GM19452 (cell line): ENCODE results near the gene BCL11B.
"Not testable (repeated sequence)": the region's sequence is repeated elsewhere in the genome, so short reads cannot be mapped to it uniquely, and the experiment has no call there.

Source experiments
- ATAC-seq: cut with Tn5 transposase; IDR thresholded peaks from one replicate; pipeline ENCODE4 v1.9.1; 2021; ENCODE audit not compliant: unreplicated experiment

BCL11B gene

DNA sequence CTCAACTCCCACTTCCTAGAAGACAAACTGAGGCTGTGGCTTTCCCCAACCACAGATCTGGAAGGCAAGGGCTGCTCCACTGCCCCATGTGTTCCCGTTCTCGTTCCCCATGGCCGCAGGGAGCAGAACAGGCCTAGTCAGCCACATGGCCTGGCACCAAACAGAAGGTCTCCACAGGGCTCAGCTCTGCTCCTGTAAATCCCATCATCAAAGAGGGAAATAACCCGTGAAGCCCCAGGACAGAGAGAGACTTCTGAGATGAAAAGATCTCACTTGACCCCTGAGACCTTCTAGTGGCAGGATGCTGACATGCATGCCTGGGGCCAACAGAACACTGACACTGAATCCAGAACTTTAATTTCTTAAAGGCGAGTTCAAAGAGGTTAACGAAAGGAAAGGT lies 68.9 kb downstream of the BCL11B start:
- ATAC-seq: no peak

DNA sequence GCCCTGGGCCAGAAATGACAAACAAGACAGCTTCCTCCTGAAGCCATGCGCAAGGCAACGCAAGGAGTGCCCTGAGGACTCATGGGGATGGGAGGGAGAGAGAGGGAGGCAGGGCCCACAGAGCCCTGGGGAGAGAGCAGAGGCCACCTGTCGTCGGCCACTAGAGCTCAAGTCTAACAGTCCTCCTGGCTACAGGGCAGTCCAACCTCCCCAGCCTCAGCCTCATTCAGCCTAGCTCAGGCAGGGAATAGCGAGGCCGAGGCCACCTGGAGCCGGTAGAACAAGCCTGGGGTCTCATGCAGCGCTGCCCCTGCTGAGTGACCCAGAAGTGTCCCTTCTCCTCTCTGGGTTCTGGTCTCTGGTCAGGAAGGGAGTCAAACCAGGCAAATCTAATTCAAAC lies 69.5 kb downstream of the BCL11B start:
- no peak for ATAC-seq

DNA sequence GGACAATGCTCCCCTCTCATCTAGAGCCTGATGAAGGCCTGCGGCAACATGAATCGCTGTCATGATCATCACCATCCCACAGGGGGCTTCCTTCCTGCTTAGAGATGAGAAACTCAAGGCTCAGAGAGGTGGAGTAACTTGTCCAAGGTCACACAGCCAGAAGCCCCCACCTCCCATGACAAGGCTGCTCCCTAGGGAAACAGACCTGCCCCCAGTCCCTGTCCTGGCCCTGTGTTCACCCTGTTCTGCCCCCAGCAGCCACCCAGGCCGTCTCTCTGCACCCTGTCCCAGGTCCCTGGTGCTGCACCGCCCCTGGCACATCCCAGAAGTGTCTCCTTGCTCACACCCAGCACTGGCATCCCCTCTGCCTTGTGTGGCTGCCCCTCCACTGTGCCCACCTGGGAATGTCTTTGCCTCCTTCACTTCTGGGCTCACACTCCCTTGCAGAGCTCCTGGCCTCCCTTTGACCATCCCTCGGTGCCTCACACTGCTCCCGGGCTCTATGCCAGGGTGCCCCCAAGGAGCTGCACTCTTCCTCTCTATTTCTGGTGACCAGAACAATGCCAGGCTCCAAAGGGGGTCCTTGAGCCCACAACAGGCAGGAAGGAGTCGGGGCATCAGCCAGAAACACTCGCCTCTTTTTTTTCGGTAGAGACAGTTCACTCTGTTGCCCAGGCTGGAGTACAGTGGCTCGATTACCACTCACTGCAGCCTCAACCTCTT lies 70.5 kb downstream of the BCL11B start:
- no peak for ATAC-seq

DNA sequence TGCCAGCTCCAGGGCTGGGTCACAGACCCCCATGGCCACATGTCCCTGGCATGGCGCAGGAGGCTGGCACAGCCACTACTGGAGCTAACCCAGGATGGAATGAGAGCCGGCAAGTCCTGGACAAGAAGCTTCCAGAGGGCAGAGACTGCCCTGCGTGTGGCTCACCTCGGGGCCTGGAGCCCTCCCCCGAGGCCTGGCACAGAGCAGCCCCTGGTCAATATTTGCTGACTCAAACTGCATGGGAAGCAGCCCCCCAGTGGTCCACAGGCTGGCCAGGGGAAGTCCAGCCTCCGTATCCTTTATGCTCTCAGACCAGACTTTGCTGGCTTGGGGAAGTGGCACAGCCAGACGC lies 71.4 kb downstream of the BCL11B start:
- ATAC-seq: no peak

DNA sequence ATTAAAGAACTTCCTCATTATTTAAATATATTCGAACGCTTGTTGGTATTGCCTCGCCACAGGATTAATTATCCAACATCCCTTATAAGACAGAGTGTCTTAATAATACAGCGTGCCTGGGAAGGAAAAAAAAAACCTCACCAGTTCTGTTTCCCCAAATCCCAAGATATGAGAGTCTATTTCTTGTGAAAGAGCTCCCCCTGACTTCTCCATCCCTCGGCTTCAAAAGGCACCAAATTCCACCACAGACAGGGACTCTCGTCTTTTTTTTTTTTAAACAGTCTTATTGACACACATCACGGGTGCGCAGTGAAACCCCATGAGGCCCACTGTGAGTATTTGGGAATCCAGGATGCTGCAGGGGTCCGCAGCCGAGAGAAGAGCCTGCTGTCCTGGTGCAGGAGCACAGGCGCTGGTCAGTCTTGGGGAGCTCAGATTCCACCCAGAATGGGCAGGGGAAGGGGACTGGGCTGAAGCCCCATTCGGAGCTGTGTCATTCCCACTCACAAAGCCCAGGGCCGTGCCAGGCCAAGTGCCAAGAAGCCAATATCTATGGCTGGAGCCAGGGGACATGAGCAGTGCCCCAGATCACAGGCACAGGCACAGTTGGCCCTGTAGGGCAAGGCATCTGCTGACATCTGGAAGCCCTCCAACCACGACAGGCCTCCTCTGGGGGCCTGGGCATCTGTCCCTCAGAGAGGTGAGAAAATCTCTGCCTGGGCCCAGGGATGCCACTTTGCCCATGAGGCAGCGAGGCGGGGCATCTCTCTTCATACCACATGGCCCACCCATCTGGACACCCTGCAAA lies 71.9 kb downstream of the BCL11B start:
- no peak for ATAC-seq

DNA sequence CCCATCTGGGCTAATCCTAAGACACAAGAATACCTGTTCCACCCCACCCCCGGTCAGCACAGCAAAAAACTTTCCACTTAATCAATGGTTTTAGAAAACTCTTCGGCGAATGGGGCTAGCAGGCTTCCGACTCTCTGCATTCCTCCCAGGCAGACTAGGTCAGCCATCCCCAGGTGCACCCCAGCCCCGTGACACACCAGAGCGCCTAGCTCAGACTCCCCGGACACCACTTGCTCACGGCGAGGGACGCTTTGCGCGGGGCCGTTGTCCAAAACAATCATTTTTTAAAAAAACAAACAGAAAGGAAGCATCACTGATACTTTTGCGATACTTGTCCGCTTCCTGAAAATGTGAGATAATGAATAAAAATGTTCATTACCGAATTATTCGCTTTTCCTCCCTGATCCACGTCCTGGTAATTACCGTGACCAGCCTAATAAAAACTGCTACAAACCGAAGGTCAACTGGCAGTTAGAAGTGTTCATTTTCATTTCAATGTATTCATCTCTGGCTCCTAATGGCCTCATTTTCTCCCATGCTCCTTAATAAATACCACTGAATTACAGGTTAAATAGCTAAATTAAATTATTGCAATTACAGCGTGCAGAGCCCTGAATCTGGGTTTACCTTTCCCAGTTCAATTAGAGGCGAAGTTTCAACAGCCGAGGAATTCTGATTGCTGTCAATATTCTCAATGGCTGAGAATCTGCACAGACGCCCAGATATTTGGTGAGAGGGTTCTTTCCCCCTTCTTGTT lies 73.1 kb downstream of the BCL11B start:
- ATAC-seq: no peak

DNA sequence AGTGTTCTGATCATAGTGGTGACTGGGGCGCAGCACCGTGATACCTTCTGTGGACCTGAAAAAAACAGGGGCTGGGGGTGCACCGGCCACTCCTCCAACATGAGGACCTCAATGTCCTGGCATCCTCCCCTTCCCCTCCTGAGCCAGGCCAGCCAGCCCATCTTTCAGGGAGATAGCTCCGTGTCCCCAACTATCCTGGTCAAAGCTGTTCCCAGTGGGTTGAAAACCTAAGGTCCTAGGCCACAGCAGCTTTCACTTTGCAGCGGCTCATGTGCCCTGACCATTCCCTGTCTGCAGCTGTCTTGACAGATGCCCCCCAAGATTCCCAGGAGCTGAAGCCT lies 75.7 kb downstream of the BCL11B start:
- ATAC-seq: no peak

DNA sequence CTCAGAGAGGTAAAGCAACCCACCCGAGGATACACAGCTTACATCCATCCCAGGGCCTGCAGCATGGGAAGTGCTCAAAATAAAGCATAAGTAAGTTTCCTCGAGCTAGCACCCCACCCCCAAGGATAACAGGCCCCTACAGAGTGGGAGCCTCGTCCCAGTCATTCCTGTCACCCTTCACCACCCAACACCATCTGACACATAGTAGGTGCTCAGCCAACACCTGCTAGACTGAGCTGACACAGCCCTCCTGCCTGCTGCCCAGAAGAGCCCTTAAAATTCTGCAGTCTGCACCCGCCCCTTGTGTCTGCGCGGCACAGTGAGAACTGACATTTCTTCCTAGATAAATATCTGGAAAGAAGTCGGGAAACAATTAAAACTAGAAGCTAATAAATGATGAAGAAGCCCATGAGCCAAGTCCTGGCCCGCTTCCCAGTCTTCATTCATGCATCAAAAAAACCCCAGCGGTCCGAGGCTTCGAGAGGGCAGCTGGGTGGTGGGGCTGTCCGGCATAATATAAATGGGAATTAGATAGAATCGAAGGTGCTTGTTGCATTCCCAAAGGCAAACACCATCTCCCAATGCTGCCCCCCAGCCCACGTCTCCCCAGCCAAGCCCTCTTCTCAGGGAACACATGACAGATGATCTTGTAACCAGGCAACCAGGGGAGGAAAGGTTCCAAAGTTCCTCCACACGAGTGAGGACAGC lies 76.2 kb downstream of the BCL11B start:
- no peak for ATAC-seq

DNA sequence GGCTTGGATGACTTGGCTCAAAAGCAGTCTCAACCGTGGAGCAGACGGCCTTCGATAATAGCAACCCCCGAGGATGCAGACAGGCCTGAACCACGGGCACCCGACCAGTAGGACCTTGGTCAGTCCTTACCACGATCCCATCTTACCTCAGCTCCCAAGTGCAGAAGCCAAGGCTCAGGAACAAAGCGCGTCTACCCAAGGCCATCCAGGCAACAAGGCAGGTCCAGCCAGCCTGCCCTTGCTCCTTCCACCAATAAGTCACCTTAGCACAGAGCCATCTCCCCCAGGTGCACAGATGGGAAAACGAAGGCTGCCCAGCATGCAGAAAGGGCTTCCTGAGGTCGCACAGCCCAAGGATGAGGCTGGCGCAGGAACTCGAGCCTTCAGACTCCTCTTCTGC lies 77.3 kb downstream of the BCL11B start:
- no peak for ATAC-seq

DNA sequence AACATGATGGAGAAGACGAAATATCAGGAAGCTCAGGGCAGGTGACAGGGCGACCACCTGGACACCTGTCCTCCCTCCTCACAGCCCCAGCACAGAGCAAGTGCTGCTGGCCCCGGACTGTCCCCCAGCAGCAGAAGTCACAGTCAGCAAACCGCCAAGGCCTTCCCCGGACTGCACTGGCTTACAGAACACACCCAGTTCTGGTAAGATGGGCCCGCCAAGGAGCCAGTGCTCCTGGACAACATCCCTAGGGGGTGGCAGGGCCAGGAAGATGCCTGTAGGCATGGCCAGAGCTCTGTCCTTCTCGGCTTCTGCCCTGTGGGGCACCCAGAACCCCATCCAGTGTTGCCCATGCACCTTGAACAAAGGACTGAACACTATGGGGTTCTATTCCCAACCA lies 77.9 kb downstream of the BCL11B start:
- no peak for ATAC-seq

DNA sequence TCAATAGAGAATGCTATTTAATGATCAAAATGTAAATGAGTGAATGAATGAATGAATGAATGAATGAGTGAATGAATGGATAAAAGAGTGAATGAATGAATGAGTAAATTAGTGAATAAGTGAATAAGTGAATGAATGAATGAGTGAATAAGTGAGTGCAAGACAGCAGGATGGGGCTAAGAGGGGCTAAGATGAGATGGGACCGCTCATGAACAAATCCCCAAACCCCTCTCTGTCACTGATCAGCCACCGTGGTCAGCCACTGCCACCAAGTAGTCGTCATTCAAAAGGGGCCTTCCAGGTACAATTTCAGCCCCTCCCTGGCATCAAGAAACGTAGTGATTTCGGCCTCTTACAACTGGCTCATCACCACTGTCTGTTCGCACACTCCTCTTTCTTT lies 79.2 kb downstream of the BCL11B start:
- ATAC-seq: no peak

DNA sequence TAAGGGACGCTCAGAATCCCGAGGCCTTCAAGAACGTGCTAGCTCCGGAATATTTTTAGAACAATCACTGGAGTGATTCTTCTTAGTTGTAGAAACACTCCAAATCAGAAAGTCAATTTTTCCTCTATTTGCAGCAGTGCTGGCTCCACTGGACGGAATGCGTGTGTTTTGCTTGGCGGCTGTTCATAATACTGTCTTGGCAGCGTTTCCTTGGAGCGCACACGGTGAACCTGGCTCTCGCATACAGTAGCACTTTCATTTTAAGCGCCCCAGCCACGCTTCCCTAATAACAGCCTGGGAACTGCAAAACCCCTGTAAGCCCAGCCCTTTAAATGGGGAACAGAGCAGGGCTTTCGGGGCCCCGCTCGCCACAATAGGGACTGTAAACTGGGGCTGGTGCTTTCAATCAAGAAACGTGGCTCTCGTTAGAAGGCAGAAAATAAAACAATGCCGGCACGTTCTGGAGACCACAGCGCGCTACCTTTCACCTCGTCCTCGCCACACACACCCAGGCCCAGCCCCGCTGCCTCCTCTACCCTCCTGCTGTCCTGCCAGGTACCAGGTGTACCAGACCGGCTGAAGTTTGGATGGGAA lies 79.9 kb downstream of the BCL11B start:
- no peak for ATAC-seq

DNA sequence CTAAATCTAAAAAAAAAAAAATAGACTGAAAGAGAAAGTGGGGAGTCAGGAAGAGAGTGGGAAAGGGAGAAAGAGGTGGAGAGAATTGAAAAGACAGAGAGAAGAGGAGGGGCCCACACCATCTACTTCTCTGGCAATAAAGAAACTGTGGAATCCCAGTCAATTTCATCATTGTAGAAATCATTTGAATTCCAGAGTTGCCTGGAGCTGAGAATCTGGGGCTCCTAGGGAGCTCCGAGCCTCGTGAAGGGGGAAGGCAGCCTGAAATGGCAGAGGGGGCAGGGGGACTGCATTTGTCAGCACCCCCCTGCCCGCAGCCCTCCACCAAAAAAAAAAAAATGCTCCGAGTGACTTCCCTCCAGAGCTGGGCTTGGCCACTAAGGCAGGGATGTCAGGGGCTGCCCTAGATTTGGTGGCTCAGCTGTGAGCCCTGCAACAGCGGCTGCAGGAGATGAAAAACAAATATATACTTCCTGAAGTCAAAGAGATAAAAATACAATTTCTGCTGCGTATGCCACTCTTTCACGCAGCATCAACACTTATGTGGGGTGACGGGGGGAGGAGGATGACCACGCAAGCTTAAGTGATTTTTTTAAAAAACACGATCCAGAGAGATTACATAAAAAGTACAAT lies 80.5 kb downstream of the BCL11B start:
- no peak for ATAC-seq

DNA sequence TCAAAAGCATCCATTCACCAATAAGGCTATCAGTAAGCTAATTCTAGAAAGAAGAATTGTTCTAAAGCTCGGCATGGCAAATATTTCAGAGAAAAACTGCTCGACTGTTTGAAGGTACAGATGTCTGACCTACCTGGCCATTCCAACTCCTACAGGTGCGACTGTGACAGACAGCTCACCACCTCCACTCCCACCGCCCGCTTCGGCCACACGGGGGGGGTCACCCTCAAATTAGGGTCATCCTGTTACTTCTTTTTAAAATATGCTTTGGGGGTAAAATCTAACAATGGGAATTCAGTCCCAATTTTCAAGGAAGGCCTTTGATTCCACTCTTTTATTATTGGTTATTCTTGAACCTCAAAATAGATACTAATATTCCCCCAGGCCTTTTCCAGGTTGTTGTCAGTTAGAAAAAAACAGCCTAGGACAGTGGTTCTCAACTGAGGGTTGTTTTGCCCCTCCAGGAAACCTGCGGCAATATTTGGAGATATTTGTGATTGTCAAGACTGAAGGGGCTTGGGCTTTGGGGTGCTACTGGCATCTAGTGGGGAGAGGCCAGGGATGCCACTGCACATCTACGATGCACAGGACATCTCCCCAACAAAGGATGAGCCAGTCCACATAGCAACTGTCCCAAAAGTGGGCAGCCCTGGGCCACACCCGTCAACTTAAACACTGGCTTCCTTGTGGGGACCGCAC lies 81.2 kb downstream of the BCL11B start:
- ATAC-seq: no peak

DNA sequence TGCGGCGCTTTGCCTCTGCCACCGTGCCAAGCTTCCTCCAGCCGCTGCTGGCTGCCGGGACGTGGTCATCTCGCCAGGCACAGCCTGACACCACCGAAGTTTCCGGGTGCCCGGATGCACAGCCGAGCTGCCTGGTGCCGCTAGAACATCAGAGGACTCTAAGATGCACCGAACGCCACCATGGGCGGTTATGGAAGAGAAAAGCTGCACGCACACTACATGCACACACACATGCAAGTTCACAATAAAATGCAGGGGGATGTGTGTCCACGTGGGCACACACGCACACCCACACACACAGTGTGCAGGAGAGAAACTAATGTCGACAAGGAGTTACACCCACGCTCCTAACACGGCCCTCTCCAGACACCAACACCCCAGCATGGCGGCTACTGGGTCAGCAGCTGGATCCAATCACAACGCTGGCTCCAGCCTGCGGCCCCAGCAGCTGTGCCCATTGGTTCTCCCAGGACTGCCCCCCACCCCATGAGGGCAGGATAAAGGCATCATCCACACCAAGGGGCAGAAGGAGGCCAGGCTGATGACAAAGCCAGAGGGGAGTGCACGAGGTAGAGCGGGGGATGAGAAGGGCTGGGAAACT lies 82.7 kb downstream of the BCL11B start:
- ATAC-seq: no peak

DNA sequence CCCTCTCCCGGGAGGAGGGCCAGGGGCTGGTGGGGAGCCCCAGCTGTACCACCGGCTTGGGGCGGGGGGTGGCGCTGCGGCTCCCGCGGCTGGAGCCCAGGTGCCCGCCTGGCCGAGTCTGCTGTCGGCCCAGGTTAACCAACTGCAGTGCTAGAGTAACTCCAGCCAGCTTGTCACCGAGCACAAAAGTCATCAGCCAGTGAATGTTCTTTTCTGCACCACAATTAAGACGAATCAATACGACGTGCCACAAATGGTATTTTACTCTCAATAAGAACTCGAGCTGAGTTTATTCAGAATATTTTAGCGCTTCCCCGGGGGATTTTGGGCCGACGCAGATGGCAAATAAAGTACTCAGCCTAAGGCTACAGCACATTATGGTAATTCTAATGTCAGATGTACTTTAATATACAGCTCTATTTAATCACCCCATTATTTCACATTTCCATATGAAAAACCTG lies 83.2 kb downstream of the BCL11B start:
- ATAC-seq: no peak

DNA sequence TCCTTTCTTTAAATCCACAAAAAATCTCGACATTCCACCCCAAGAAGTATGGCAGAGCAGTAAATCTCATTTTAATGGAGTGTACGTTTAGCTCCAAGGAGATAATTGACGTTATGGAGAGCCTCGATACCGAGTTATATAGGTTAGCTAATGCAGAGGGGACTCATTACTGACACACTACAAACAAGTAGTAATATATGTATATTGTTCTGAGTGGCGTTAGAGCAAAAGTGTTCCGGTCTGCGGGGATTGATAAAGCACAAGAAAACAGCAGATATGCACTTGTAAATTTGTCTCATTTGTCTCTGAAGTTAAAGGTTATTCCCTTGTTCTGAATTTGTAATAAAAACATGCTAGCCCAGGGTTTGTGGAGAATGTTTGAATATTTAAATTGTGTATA lies 84.1 kb downstream of the BCL11B start:
- no peak for ATAC-seq

DNA sequence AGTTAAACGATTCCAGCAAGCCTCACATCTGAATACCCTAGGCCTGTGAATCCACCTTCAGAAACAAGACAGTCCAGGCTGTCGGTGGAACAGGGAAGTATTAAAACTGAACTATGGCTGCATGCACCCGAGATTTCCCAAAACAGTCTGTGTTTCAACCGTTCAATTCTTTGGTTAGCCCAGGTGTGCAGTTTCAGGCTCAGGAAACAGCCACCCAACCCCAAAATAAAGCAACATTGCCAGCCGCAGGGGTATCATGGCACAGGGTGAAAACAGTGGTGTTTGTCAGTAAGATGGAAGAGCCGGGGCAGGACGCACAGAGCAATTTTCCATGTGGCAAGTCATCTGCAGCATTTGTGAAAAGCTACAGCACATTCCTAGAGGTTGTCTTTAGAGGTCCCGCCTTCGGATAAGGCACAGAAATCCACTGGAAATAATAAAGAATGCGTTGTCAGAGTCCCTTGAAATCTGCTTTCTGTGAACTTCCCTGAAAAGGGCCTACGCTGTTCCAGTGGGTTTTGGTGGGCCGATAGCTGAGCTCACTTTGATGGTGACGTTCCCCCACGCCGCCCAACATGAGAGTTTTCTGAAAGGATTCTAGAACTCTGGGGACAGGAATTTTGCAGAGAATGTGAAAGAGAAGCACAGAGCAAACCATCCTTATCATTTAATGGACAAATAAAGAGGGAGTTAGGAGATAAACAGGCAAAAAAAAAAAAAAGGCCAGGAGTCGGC lies 84.9 kb downstream of the BCL11B start:
- ATAC-seq: no peak

DNA sequence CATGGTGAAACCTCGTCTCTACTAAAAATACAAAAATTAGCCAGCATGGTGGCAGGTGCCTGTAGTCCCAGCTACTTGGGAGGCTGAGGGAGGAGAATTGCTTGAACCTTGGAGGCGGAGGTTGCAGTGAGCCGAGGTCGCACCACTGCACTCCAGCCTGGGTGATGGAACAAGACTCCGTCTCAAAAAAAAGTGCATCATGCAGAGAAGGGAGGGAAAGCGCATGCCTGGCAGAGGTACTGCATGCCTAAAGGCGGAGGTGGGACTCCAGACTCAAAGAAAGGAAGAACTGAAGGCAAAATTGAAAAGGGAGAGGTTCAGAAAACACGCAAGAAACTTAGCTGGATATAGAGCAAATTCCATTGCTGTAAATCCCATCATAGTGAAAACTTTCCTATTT lies 85.7 kb downstream of the BCL11B start:
- ATAC-seq: not testable (repeated sequence)
